DMS53 (cell line): Measurements from ENCODE around the gene PSMA7.
A peak's percentile ranks its signal among the peaks of the same experiment; 100 is the strongest.
"Not testable (repeated sequence)": the region's sequence is repeated elsewhere in the genome, so short reads cannot be mapped to it uniquely, and the experiment has no call there.

Experiments
- DNase-seq: peaks from one replicate; lab custom pipeline; 2025; lab: John Stamatoyannopoulos, UW

Gene PSMA7

DNA sequence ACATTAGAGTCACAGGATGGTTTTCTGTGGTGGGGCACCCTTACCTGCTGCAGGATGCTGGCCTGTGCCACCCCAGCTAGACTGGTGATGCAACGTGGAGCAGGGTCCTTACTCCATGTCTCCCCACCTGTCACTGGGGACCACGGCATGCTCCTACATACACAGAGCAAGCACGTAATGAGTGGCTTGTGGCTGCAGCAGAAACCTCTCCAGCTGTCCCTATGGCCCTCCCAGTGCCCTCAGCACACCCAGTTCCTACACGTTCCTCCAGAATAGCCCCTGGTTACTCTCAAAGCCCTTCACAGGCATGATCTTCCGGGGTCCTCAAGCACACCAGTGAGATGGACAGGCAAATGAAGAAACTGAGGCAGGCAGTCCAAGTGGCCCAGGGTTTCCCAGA is 24.1 kb downstream of the PSMA7 start:
- no peak for DNase-seq

- DNase-seq, result peak; percentile 55
Measured at GRCh38 chr20:62118113-62119043, 24.8 kb downstream of the PSMA7 start.

DNA sequence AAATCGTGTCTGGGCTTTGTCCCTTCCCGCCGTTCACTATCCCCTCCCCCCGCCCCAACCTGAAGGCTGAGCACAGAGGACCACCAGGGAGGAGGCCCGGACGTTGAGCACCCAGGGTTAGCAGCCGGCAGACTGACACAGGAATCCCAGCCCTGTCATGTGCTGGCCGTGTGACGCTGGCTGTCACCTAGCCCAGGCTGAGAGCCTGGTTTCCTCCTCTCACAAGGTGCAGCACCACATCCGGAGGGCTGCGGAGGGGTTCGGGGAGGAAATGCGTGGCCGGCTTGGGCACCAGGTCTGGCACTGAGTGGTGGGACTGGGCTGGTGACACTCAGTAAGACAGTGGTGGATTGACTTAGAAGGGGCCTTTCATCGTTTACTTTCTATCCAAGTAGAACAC is 25.5 kb downstream of the PSMA7 start:
- peak; percentile 74 for DNase-seq

DNA sequence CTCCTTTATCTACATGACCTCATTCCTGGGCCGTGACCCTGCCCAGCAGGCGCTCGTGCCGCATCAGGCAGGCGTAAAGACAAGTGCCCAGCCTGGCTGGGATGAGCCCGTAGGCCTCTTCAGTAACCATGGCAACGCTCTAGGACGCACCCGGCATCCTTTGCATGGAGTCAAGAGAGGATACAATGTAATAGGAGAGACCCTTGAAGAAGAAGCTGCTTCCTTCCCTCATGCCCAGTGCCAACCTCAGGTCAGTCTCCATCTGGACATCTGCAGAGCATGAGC is 25.9 kb downstream of the PSMA7 start:
- DNase-seq, result peak; percentile 85

DNA sequence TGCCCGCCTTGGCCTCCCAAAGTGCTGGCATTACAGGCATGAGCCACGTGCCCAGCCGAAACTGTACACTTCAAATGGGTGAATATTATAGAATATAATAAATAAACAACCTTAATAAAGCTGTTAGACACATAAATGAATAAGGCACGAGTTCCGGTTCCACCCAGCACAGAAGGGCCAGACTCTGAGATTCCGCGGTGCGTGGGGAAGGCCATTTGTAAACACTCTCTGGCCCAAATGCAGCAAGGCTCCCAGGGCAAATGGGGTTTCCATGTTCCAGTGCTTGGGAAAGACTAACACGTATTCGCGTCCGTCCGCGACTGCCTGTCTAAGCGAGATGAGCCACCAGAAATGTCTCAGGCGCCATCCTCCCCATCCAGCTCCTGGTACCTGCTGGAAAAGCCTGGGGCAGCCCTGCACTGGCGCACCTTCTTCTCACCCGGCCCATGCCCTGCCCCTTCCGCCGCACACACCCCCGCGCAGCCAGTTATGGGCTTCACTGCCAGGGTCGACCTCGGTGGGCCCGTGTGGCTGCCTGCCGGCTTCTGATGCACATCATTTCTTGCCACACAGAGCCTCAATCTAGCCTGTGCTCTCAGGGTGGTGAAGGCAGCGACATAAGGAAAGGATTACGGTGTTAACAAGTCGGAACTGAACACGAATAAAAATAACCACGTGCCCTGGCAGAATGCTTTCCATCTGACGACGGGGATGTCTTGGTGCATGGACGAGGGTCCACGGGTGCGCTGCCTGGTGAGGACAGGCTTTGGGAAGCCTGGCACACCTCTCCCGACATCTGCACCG is 26.4 kb downstream of the PSMA7 start:
- no peak for DNase-seq

DNA sequence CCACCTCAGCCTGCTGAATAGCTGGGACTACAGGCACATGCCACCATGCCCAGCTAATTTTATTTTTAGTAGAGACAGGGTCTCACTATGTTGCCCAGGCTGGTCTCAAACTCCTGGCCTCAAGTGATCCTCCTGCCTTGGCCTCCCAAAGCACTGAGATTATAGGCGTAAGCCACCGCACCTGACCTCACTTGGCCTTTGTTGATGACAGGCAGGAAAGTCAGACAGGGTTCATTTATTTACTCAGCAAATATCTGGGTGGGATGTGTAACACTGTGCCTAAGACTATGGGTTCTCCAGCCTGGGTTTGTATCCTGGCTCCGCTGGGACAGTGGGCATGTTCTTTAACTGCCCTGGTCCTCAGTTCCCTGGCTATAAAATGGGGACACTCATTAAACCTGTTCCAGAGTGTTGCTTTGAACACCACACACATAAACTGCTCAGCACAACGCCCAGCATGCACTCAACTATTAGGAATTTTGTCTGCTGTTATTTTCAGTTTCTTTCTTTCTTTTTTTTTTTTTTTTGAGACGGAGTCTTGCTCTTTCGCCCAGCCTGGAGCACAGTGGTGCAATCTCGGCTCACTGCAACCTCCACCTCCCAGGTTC is 27.3 kb downstream of the PSMA7 start:
- DNase-seq, result not testable (repeated sequence)

- DNase-seq, result no peak
Measured at GRCh38 chr20:62114894-62115293, 28.3 kb downstream of the PSMA7 start.

DNA sequence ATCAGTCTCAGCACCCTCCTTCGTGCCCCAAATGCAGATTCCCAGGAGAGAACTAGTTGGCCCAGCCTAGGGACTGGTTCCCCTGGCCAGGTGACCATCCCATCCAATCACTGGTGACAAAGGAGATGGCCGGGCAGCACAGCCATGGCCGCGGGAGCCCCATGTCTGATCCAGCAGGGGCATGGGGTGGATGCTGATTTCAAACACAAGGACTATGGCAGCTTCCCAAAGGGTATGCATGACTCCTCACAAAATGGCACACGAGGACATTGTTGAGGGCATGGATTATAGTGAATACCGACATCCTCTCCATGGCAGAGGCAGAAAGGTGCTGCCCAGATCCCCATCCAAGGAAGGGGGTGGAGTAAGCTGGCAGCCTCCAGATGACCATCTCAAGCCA is 30.8 kb downstream of the PSMA7 start:
- no peak for DNase-seq

DNA sequence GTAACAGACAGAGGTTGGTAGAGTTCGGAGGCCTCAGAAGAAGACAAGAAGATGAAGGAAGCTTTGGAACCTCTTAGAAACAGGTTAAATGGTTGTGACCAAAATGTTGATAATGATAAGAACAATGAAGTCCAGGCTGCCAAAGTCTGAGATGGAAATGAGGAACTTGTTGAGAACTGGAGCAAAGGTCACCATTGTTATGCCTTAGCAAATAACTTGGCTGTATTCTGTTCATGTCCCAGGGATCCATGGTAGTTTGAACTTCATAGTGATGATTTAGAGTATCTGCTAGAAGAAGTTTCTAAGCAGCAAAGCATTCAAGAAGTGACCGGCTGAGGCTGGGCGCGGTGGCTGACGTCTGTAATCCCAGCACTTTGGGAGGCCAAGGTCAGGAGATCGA is 32.0 kb downstream of the PSMA7 start:
- DNase-seq, result no peak

DNA sequence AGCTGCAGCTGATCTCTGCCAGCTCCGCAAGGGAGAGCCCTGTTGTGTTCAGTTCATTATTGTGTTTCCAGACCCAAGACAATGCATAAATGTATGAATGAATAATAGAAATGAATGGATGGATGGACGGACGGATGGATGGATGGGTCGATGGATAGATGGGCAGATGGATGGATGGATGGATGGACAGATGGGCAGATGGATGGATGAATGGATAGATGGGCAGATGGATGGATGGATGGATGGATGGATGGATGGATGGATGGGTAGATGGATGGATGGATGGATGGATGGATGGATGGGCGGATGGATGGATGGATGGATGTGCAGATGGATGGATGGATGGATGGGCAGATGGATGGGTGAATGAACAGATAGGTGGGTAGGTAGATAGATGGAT is 37.6 kb downstream of the PSMA7 start:
- no peak for DNase-seq

GRCh38 chr20:62104791-62105345 is 38.3 kb downstream of the PSMA7 start:
- DNase-seq, result no peak

DNA sequence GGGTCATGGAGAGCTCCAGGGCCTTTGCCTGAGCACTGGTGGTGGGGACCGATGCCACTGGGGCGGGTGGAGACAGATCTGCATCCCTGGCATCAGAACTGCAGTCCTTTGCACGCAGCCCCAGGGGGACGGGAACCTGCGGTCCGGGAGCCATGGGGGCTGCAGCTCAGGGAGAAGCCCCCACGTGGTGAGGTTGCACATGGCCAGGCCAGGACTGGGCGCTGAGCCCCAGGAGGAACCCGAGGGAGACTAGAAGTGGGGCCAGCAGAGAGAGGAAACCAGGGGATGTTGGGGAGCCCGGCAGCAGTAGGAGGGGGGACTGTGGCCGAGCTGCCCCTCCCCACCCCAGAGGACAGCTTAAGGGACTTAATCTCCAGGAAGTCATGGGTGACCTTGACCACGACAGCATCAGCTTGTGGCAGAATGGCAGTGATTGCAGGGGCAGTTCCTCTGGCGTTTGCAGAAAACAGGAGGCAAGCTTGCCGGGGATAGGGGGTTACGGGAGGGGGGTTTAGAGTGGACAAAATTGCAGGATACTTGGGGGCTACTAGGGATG is 38.9 kb downstream of the PSMA7 start:
- no peak for DNase-seq

- no peak for DNase-seq
Measured at GRCh38 chr20:62103508-62104233, 39.5 kb downstream of the PSMA7 start.

- no peak for DNase-seq
Measured at GRCh38 chr20:62101078-62101477, 42.1 kb downstream of the PSMA7 start.

- no peak for DNase-seq
Measured at GRCh38 chr20:62097881-62098407, 45.2 kb downstream of the PSMA7 start.

GRCh38 chr20:62096421-62097380 is 46.5 kb downstream of the PSMA7 start:
- DNase-seq, result no peak

GRCh38 chr20:62089393-62089792 is 53.8 kb downstream of the PSMA7 start:
- no peak for DNase-seq

GRCh38 chr20:62088258-62089127 is 54.7 kb downstream of the PSMA7 start:
- DNase-seq, result peak; percentile 94

DNA sequence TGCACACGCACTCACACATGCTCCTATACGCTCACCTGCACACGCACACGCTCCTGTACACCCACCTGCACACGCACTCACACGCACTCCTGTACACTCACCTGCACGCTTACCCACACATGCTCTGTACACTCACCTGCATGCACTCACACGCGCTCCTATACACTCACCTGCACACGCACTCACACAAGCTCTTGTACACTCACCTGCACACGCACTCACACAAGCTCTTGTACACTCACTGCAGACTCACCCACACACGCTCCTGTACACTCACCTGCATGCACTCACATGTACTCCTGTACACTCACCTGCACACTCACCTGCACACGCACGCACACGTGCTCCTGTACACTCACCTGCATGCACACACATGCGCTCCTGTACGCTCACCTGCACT is 55.6 kb downstream of the PSMA7 start:
- no peak for DNase-seq
